Activated T-helper 2 cell treated with anti-CD3 and anti-CD28 coated beads, Interferon-gamma antibody, Interleukin-2, Interleukin-4, amounts not matched to agents 10 μg/mL and 5 μg/mL and 100 μg/mL, durations not matched to agents 14 hours and 24 hours and 36 hours (primary cell): ENCODE results near the gene MT1B. TPM values are rescaled to one million over a fixed set of nuclear protein-coding genes. Genes with fewer than 3 reads are reported as not detected.
"Not testable (repeated sequence)": the region's sequence is repeated elsewhere in the genome, so short reads cannot be mapped to it uniquely, and the experiment has no call there.

Experiments used
- DNase-seq: peaks from one replicate; pipeline ENCODE4 v3.0.0; 2021; ENCODE audit warnings: low spot score
- H3K27ac Mint-ChIP-seq: one replicate; pipeline ENCODE4 v1.8.0; 2021; ENCODE audit warnings: mixed read lengths
- H3K27me3 Mint-ChIP-seq: one replicate; pipeline ENCODE4 v1.8.0; 2021; ENCODE audit warnings: low read depth, mixed read lengths
- H3K36me3 Mint-ChIP-seq: one replicate; pipeline ENCODE4 v1.8.0; 2021; ENCODE audit warnings: low read depth, mixed read lengths
- H3K4me1 Mint-ChIP-seq: one replicate; pipeline ENCODE4 v1.8.0; 2021; ENCODE audit warnings: low read depth, mixed read lengths
- H3K4me3 Mint-ChIP-seq: one replicate; pipeline ENCODE4 v1.8.0; 2021; ENCODE audit warnings: low read depth, mild to moderate bottlenecking, moderate library complexity, mixed read lengths
- H3K9me3 Mint-ChIP-seq: one replicate; pipeline ENCODE4 v1.8.0; 2021; ENCODE audit warnings: mixed read lengths
- intact Hi-C: fragments of 100-400 bp; cut with micrococcal nuclease; formaldehyde crosslinking; loops from one replicate; pipeline ENCODE4 v1.15.1; 2023
- total RNA-seq: library from RNA; stranded (reverse); gene quantifications from 2 replicates; pipeline ENCODE4 v1.2.3, GENCODE V29; 2022

Gene MT1B
- total RNA-seq, 1 donor from 2014 or later, result not detected

GRCh38 chr16:56610609-56611111 lies 41.0 kb upstream of the MT1B start:
- Mint-ChIP-seq H3K9me3 (no peaks in the 10 kb centered on the region), H3K36me3 (peaks cover 16% of the 10 kb centered on the region), H3K27ac (peak overlapping the region; percentile 99), H3K4me3 (peak overlapping the region; percentile 97), H3K4me1 (peaks cover 75% of the 10 kb centered on the region), H3K27me3 (no peaks in the 10 kb centered on the region)
- intact Hi-C loops, result loop anchor here (1.0 to 10.0 kb wide), 6 partner anchors 33 to 690 kb away; partner anchors contain the start of genes MT1G, MT1H, NUDT21 and OGFOD1
- no peak for DNase-seq

- no peaks in the 10 kb centered on the region for H3K27me3 Mint-ChIP-seq
- H3K36me3 Mint-ChIP-seq, result peaks cover 16% of the 10 kb centered on the region
- peak overlapping the region; percentile 27 for H3K4me3 Mint-ChIP-seq
- peak overlapping the region; percentile 99 for H3K27ac Mint-ChIP-seq
- DNase-seq, result no peak
- H3K9me3 Mint-ChIP-seq, result no peaks in the 10 kb centered on the region
- H3K4me1 Mint-ChIP-seq, result peaks cover 71% of the 10 kb centered on the region
- intact Hi-C loops, result loop anchor here (2.0 to 10.0 kb wide), 3 partner anchors 57 to 403 kb away; partner anchors contain the start of genes MT1G and MT1H
Observed at GRCh38 chr16:56611281-56611833, 40.3 kb upstream of the MT1B start.

- Mint-ChIP-seq H3K4me3 (peak overlapping the region; percentile 59), H3K27ac (peak overlapping the region; percentile 87), H3K9me3 (no peaks in the 10 kb centered on the region), H3K36me3 (peaks cover 13% of the 10 kb centered on the region), H3K27me3 (no peaks in the 10 kb centered on the region), H3K4me1 (peaks cover 69% of the 10 kb centered on the region)
- no peak for DNase-seq
- intact Hi-C loops, result loop anchor here (1.0 to 10.0 kb wide), 3 partner anchors 331 to 428 kb away; no protein-coding TSS in a partner anchor
Observed at GRCh38 chr16:56613706-56614105, 38.0 kb upstream of the MT1B start.

- no peak for DNase-seq
- H3K4me3 Mint-ChIP-seq, result peak overlapping the region; percentile 59
- intact Hi-C loops, result loop anchor here (1.0 to 10.0 kb wide), 3 partner anchors 330 to 427 kb away; no protein-coding TSS in a partner anchor
- peak overlapping the region; percentile 87 for H3K27ac Mint-ChIP-seq
- no peaks in the 10 kb centered on the region for H3K9me3 Mint-ChIP-seq
- H3K27me3 Mint-ChIP-seq, result no peaks in the 10 kb centered on the region
- H3K36me3 Mint-ChIP-seq, result peaks cover 4% of the 10 kb centered on the region
- peaks cover 68% of the 10 kb centered on the region for H3K4me1 Mint-ChIP-seq
Observed at GRCh38 chr16:56614549-56614991, 37.1 kb upstream of the MT1B start.

GRCh38 chr16:56615353-56615752 lies 36.3 kb upstream of the MT1B start:
- intact Hi-C loops, result loop anchor here (10.0 kb wide), 2 partner anchors 329 to 399 kb away; no protein-coding TSS in a partner anchor
- H3K36me3 Mint-ChIP-seq, result no peaks in the 10 kb centered on the region

GRCh38 chr16:56616608-56617211 lies 35.0 kb upstream of the MT1B start:
- Mint-ChIP-seq H3K27ac (peak overlapping the region; percentile 45), H3K4me1 (peaks cover 51% of the 10 kb centered on the region)

More at GRCh38 chr16:56615353-56615752, 36.3 kb upstream of the MT1B start:
- Mint-ChIP-seq H3K4me1 (peaks cover 65% of the 10 kb centered on the region), H3K27ac (peak overlapping the region; percentile 49), H3K9me3 (no peaks in the 10 kb centered on the region), H3K4me3 (no peak overlapping the region), H3K27me3 (no peaks in the 10 kb centered on the region)
- DNase-seq, result no peak

GRCh38 chr16:56617212-56618085 lies 34.2 kb upstream of the MT1B start:
- intact Hi-C loops, result loop anchor here (1.0 to 10.0 kb wide), 5 partner anchors 8 to 397 kb away; partner anchors contain the start of genes MT1E and MT2A
- peak; percentile 64 for DNase-seq
- H3K27ac Mint-ChIP-seq, result peak overlapping the region; percentile 68
- peaks cover 48% of the 10 kb centered on the region for H3K4me1 Mint-ChIP-seq
- no peaks in the 10 kb centered on the region for H3K27me3 Mint-ChIP-seq
- no peaks in the 10 kb centered on the region for H3K9me3 Mint-ChIP-seq
- H3K4me3 Mint-ChIP-seq, result peak overlapping the region; percentile 87
- H3K36me3 Mint-ChIP-seq, result no peaks in the 10 kb centered on the region

More at GRCh38 chr16:56616608-56617211, 35.0 kb upstream of the MT1B start:
- no peaks in the 10 kb centered on the region for H3K36me3 Mint-ChIP-seq
- DNase-seq, result no peak
- intact Hi-C loops, result loop anchor here (1.0 to 10.0 kb wide), 5 partner anchors 8 to 398 kb away; partner anchors contain the start of genes MT1E and MT2A
- H3K9me3 Mint-ChIP-seq, result no peaks in the 10 kb centered on the region
- H3K27me3 Mint-ChIP-seq, result no peaks in the 10 kb centered on the region
- H3K4me3 Mint-ChIP-seq, result peak overlapping the region; percentile 87

GRCh38 chr16:56618138-56618537 lies 33.5 kb upstream of the MT1B start:
- DNase-seq, result no peak
- H3K4me3 Mint-ChIP-seq, result peak overlapping the region; percentile 87
- H3K27ac Mint-ChIP-seq, result no peak overlapping the region
- no peaks in the 10 kb centered on the region for H3K36me3 Mint-ChIP-seq
- intact Hi-C loops, result loop anchor here (10.0 kb wide), 2 partner anchors 327 to 397 kb away; no protein-coding TSS in a partner anchor
- H3K4me1 Mint-ChIP-seq, result peaks cover 45% of the 10 kb centered on the region
- H3K9me3 Mint-ChIP-seq, result no peaks in the 10 kb centered on the region
- no peaks in the 10 kb centered on the region for H3K27me3 Mint-ChIP-seq

- H3K27ac Mint-ChIP-seq, result no peak overlapping the region
- DNase-seq, result no peak
- H3K27me3 Mint-ChIP-seq, result no peaks in the 10 kb centered on the region
- H3K9me3 Mint-ChIP-seq, result no peaks in the 10 kb centered on the region
- H3K4me3 Mint-ChIP-seq, result no peak overlapping the region
- intact Hi-C loops, result no loop called here
- peaks cover 5% of the 10 kb centered on the region for H3K36me3 Mint-ChIP-seq
- peaks cover 31% of the 10 kb centered on the region for H3K4me1 Mint-ChIP-seq
Observed at GRCh38 chr16:56620339-56620897, 31.3 kb upstream of the MT1B start.

GRCh38 chr16:56621665-56622445 lies 29.8 kb upstream of the MT1B start:
- H3K36me3 Mint-ChIP-seq, H3K4me3 Mint-ChIP-seq, H3K27ac Mint-ChIP-seq, DNase-seq, H3K27me3 Mint-ChIP-seq, H3K9me3 Mint-ChIP-seq, intact Hi-C loops: not testable (repeated sequence)
- peaks cover 31% of the 10 kb centered on the region for H3K4me1 Mint-ChIP-seq

- DNase-seq, H3K9me3 Mint-ChIP-seq, H3K27me3 Mint-ChIP-seq, H3K27ac Mint-ChIP-seq, H3K4me3 Mint-ChIP-seq, H3K36me3 Mint-ChIP-seq, intact Hi-C loops: not testable (repeated sequence)
- peaks cover 24% of the 10 kb centered on the region for H3K4me1 Mint-ChIP-seq
Observed at GRCh38 chr16:56623184-56623583, 28.5 kb upstream of the MT1B start.
